Measurements from ENCODE around the gene ZNF217. TPM values are rescaled to one million over a fixed set of nuclear protein-coding genes. Genes with fewer than 3 reads are reported as not detected.
"Not testable (repeated sequence)": the region's sequence is repeated elsewhere in the genome, so short reads cannot be mapped to it uniquely, and the experiment has no call there.

ZNF217 gene
- total RNA-seq, 2 donors from 2014 or later = 18.4 to 22.7 TPM

- intact Hi-C loops (cut with DNase I) = no loop called here
- DNase-seq (ENCODE audit: low spot score) = no peak
Measured at GRCh38 chr20:53602661-53603060, 9.0 kb upstream of the ZNF217 start.

GRCh38 chr20:53599910-53600632, 6.4 kb upstream of the ZNF217 start:
- intact Hi-C loops (cut with DNase I) = no loop called here
- DNase-seq (ENCODE audit: low spot score) = no peak

GRCh38 chr20:53599378-53599777, 5.7 kb upstream of the ZNF217 start:
- intact Hi-C loops (cut with DNase I) = no loop called here

GRCh38 chr20:53599044-53599362, 5.4 kb upstream of the ZNF217 start:
- DNase-seq (ENCODE audit: low spot score) = no peak
- intact Hi-C loops (cut with DNase I) = no loop called here

More at GRCh38 chr20:53599378-53599777, 5.7 kb upstream of the ZNF217 start:
- no peak for DNase-seq (ENCODE audit: low spot score)

GRCh38 chr20:53598140-53599043, 4.8 kb upstream of the ZNF217 start:
- intact Hi-C loops (cut with DNase I) = no loop called here
- DNase-seq (ENCODE audit: low spot score) = no peak

GRCh38 chr20:53597521-53598120, 4.0 kb upstream of the ZNF217 start:
- intact Hi-C loops (cut with DNase I) = no loop called here
- DNase-seq (ENCODE audit: low spot score) = no peak

- intact Hi-C loops (cut with DNase I) = no loop called here
- no peak for DNase-seq (ENCODE audit: low spot score)
Measured at GRCh38 chr20:53597030-53597482, 3.4 kb upstream of the ZNF217 start.

GRCh38 chr20:53596189-53597001, 2.8 kb upstream of the ZNF217 start:
- peak; percentile 3 for DNase-seq (ENCODE audit: low spot score)
- intact Hi-C loops (cut with DNase I) = not testable (repeated sequence)

GRCh38 chr20:53595742-53596141, 2.1 kb upstream of the ZNF217 start:
- DNase-seq (ENCODE audit: low spot score); intact Hi-C loops (cut with DNase I): not testable (repeated sequence)

GRCh38 chr20:53595018-53595378, 1.4 kb upstream of the ZNF217 start:
- DNase-seq (ENCODE audit: low spot score) = no peak
- intact Hi-C loops (cut with DNase I) = no loop called here

GRCh38 chr20:53594068-53595017, 704 bp upstream of the ZNF217 start:
- intact Hi-C loops (cut with DNase I) = no loop called here
- peak; percentile 99 for DNase-seq (ENCODE audit: low spot score)

- peak; percentile 83 for DNase-seq (ENCODE audit: low spot score)
- intact Hi-C loops (cut with DNase I) = no loop called here
Measured at GRCh38 chr20:53592992-53593465, 610 bp downstream of the ZNF217 start.

- intact Hi-C loops (cut with DNase I) = not testable (repeated sequence)
- DNase-seq (ENCODE audit: low spot score) = peak; percentile 91
Measured at GRCh38 chr20:53592454-53592991, 1.1 kb downstream of the ZNF217 start.

GRCh38 chr20:53591941-53592441, 1.6 kb downstream of the ZNF217 start:
- DNase-seq (ENCODE audit: low spot score); intact Hi-C loops (cut with DNase I): not testable (repeated sequence)

GRCh38 chr20:53591206-53591741, 2.4 kb downstream of the ZNF217 start:
- DNase-seq (ENCODE audit: low spot score); intact Hi-C loops (cut with DNase I): not testable (repeated sequence)

GRCh38 chr20:53590608-53591007, 3.0 kb downstream of the ZNF217 start:
- DNase-seq (ENCODE audit: low spot score); intact Hi-C loops (cut with DNase I): not testable (repeated sequence)

- DNase-seq (ENCODE audit: low spot score); intact Hi-C loops (cut with DNase I): not testable (repeated sequence)
Measured at GRCh38 chr20:53590122-53590521, 3.5 kb downstream of the ZNF217 start.
